SJCRH30 (cell line): Measurements from ENCODE around the gene SLC27A1. TPM values are rescaled to one million over a fixed set of nuclear protein-coding genes. Genes with fewer than 3 reads are reported as not detected.

Experiments
- DNase-seq, 2 experiments: peaks; one replicate each; pipeline ENCODE4 v3.0.0-alpha.2; 2015 to 2020
- H3K27ac ChIP-seq: fragments of 250-450 bp; sonication (Bioruptor Pico); 2 replicates; pipeline ENCODE4 v1.5.1; 2020; ENCODE audit warnings: mild to moderate bottlenecking, moderate library complexity
- H3K27me3 ChIP-seq: fragments of 250-450 bp; sonication (Bioruptor Pico); 2 replicates; pipeline ENCODE4 v1.5.1; 2020; ENCODE audit warnings: mild to moderate bottlenecking, moderate library complexity
- H3K36me3 ChIP-seq: fragments of 250-450 bp; sonication (Bioruptor Pico); 2 replicates; pipeline ENCODE4 v1.5.1; 2020; ENCODE audit warnings: mild to moderate bottlenecking, moderate library complexity
- H3K4me1 ChIP-seq: fragments of 250-450 bp; sonication (Bioruptor Pico); 2 replicates; pipeline ENCODE4 v1.5.1; 2020; ENCODE audit warnings: mild to moderate bottlenecking, moderate library complexity
- H3K4me3 ChIP-seq: fragments of 250-450 bp; sonication (Bioruptor Pico); 2 replicates; pipeline ENCODE4 v1.5.1; 2020; ENCODE audit warnings: mild to moderate bottlenecking, moderate library complexity
- H3K9me3 ChIP-seq: fragments of 250-450 bp; sonication (Bioruptor Pico); replicated peaks from 2 replicates; pipeline ENCODE4 v1.5.1; 2020; ENCODE audit warnings: mild to moderate bottlenecking, moderate library complexity
- total RNA-seq: library from RNA; depleted of rRNA; stranded (reverse); fragments of >200 nt; shearing (Covaris generic); gene quantifications from 2 replicates; pipeline ENCODE4 v1.2.3, GENCODE V29; 2014

Gene SLC27A1
- total RNA-seq, 1 experiment from 2014 or later, result 7.4 TPM

GRCh38 chr19:17525141-17525540 lies 54.8 kb downstream of the SLC27A1 start:
- Histone ChIP-seq H3K4me1 (peaks cover 2% of the 10 kb centered on the region; the same call in 1 of the 2 replicates), H3K36me3 (no peaks in the 10 kb centered on the region), H3K27me3 (no peaks in the 10 kb centered on the region), H3K9me3 (peaks cover 7% of the 10 kb centered on the region; the same call in 1 of the 2 replicates), H3K4me3 (no peak overlapping the region), H3K27ac (no peak overlapping the region)
- no peak for DNase-seq

- DNase-seq, result no peak
- Histone ChIP-seq H3K4me1 (peaks cover 3% of the 10 kb centered on the region; the same call in 1 of the 2 replicates), H3K4me3 (no peak overlapping the region), H3K27ac (no peak overlapping the region), H3K9me3 (peaks cover 7% of the 10 kb centered on the region; the same call in 1 of the 2 replicates), H3K36me3 (no peaks in the 10 kb centered on the region), H3K27me3 (no peaks in the 10 kb centered on the region)
Measured at GRCh38 chr19:17526922-17527321, 56.6 kb downstream of the SLC27A1 start.

GRCh38 chr19:17527326-17527725 lies 57.0 kb downstream of the SLC27A1 start:
- peaks cover 7% of the 10 kb centered on the region; the same call in 1 of the 2 replicates for H3K9me3 ChIP-seq
- DNase-seq, result no peak
- H3K27ac ChIP-seq, result no peak overlapping the region
- H3K4me1 ChIP-seq, result peaks cover 3% of the 10 kb centered on the region; the same call in 1 of the 2 replicates
- no peaks in the 10 kb centered on the region for H3K36me3 ChIP-seq
- 0 out of 2 replicates have a peak, but pooled peaks cover 2% of the 10 kb centered on the region for H3K27me3 ChIP-seq
- H3K4me3 ChIP-seq, result no peak overlapping the region

GRCh38 chr19:17528610-17529009 lies 58.3 kb downstream of the SLC27A1 start:
- no peak overlapping the region for H3K27ac ChIP-seq
- H3K36me3 ChIP-seq, result no peaks in the 10 kb centered on the region
- no peak overlapping the region for H3K4me3 ChIP-seq
- peaks cover 3% of the 10 kb centered on the region; the same call in 1 of the 2 replicates for H3K4me1 ChIP-seq
- peaks cover 7% of the 10 kb centered on the region; the same call in 1 of the 2 replicates for H3K9me3 ChIP-seq
- 0 out of 2 replicates have a peak, but pooled peaks cover 3% of the 10 kb centered on the region for H3K27me3 ChIP-seq
- no peak for DNase-seq

- H3K36me3 ChIP-seq, result no peaks in the 10 kb centered on the region
- no peak for DNase-seq
Measured at GRCh38 chr19:17529239-17530158, 59.2 kb downstream of the SLC27A1 start.

GRCh38 chr19:17530586-17530985 lies 60.3 kb downstream of the SLC27A1 start:
- H3K27me3 ChIP-seq, result 0 out of 2 replicates have a peak, but pooled peaks cover 3% of the 10 kb centered on the region
- H3K36me3 ChIP-seq, result no peaks in the 10 kb centered on the region
- H3K4me3 ChIP-seq, result peak overlapping the region; percentile 12; the same call in 1 of the 2 replicates
- peaks cover 3% of the 10 kb centered on the region; the same call in 1 of the 2 replicates for H3K4me1 ChIP-seq
- peak; percentile 81 to 88 for DNase-seq
- no peak overlapping the region for H3K27ac ChIP-seq
- peaks cover 7% of the 10 kb centered on the region; the same call in 1 of the 2 replicates for H3K9me3 ChIP-seq

More at GRCh38 chr19:17529239-17530158, 59.2 kb downstream of the SLC27A1 start:
- no peak overlapping the region for H3K27ac ChIP-seq
- 0 out of 2 replicates have a peak, but pooled peaks cover 3% of the 10 kb centered on the region for H3K27me3 ChIP-seq
- no peak overlapping the region for H3K4me3 ChIP-seq
- H3K9me3 ChIP-seq, result peaks cover 7% of the 10 kb centered on the region; the same call in 1 of the 2 replicates
- peaks cover 3% of the 10 kb centered on the region; the same call in 1 of the 2 replicates for H3K4me1 ChIP-seq

GRCh38 chr19:17532116-17532515 lies 61.8 kb downstream of the SLC27A1 start:
- H3K36me3 ChIP-seq, result no peaks in the 10 kb centered on the region
- peaks cover 3% of the 10 kb centered on the region; the same call in 1 of the 2 replicates for H3K4me1 ChIP-seq
- DNase-seq, result no peak
- H3K27me3 ChIP-seq, result 0 out of 2 replicates have a peak, but pooled peaks cover 3% of the 10 kb centered on the region
- no peak overlapping the region for H3K4me3 ChIP-seq
- H3K27ac ChIP-seq, result no peak overlapping the region
- H3K9me3 ChIP-seq, result peaks cover 7% of the 10 kb centered on the region; the same call in 1 of the 2 replicates

GRCh38 chr19:17532557-17532956 lies 62.2 kb downstream of the SLC27A1 start:
- no peak for DNase-seq
- H3K27me3 ChIP-seq, result 0 out of 2 replicates have a peak, but pooled peaks cover 3% of the 10 kb centered on the region
- H3K27ac ChIP-seq, result no peak overlapping the region
- H3K36me3 ChIP-seq, result no peaks in the 10 kb centered on the region
- H3K4me1 ChIP-seq, result peaks cover 3% of the 10 kb centered on the region; the same call in 1 of the 2 replicates
- H3K4me3 ChIP-seq, result no peak overlapping the region
- peaks cover 7% of the 10 kb centered on the region; the same call in 1 of the 2 replicates for H3K9me3 ChIP-seq

GRCh38 chr19:17534767-17535166 lies 64.4 kb downstream of the SLC27A1 start:
- 0 out of 2 replicates have a peak, but pooled peaks cover 3% of the 10 kb centered on the region for H3K27me3 ChIP-seq
- DNase-seq, result no peak

GRCh38 chr19:17536955-17537354 lies 66.6 kb downstream of the SLC27A1 start:
- no peak overlapping the region for H3K4me3 ChIP-seq
- H3K4me1 ChIP-seq, result no peaks in the 10 kb centered on the region
- 0 out of 2 replicates have a peak, but pooled peaks cover 3% of the 10 kb centered on the region for H3K27me3 ChIP-seq
- H3K27ac ChIP-seq, result no peak overlapping the region
- DNase-seq, result no peak
- H3K9me3 ChIP-seq, result peaks cover 3% of the 10 kb centered on the region; the same call in 1 of the 2 replicates
- no peaks in the 10 kb centered on the region for H3K36me3 ChIP-seq

More at GRCh38 chr19:17534767-17535166, 64.4 kb downstream of the SLC27A1 start:
- Histone ChIP-seq H3K4me1 (peaks cover 3% of the 10 kb centered on the region; the same call in 1 of the 2 replicates), H3K9me3 (no peaks in the 10 kb centered on the region), H3K4me3 (no peak overlapping the region), H3K36me3 (no peaks in the 10 kb centered on the region), H3K27ac (no peak overlapping the region)

GRCh38 chr19:17538684-17539237 lies 68.4 kb downstream of the SLC27A1 start:
- H3K9me3 ChIP-seq, result peaks cover 3% of the 10 kb centered on the region; the same call in 1 of the 2 replicates
- H3K4me3 ChIP-seq, result peak overlapping the region; percentile 54
- DNase-seq, result peak in 1 of 2 experiments; percentile 31
- no peaks in the 10 kb centered on the region for H3K27me3 ChIP-seq
- no peaks in the 10 kb centered on the region for H3K4me1 ChIP-seq
- no peaks in the 10 kb centered on the region for H3K36me3 ChIP-seq
- no peak overlapping the region for H3K27ac ChIP-seq

- Histone ChIP-seq H3K4me1 (no peaks in the 10 kb centered on the region), H3K4me3 (peak overlapping the region; percentile 54), H3K27ac (peak overlapping the region; percentile 41), H3K36me3 (no peaks in the 10 kb centered on the region), H3K9me3 (peaks cover 3% of the 10 kb centered on the region; the same call in 1 of the 2 replicates), H3K27me3 (no peaks in the 10 kb centered on the region)
- peak; percentile 100 for DNase-seq
Measured at GRCh38 chr19:17539238-17540117, 69.2 kb downstream of the SLC27A1 start.

GRCh38 chr19:17540174-17540573 lies 69.8 kb downstream of the SLC27A1 start:
- H3K27me3 ChIP-seq, result no peaks in the 10 kb centered on the region

More at GRCh38 chr19:17540174-17540573, 69.8 kb downstream of the SLC27A1 start:
- Histone ChIP-seq H3K36me3 (no peaks in the 10 kb centered on the region), H3K9me3 (peaks cover 3% of the 10 kb centered on the region; the same call in 1 of the 2 replicates), H3K4me3 (no peak overlapping the region), H3K4me1 (no peaks in the 10 kb centered on the region), H3K27ac (no peak overlapping the region)
- no peak for DNase-seq
